HCT116 (cell line): ENCODE results near the gene GPR17. TPM values are rescaled to one million over a fixed set of nuclear protein-coding genes. Genes with fewer than 3 reads are reported as not detected.

Experiments used
- ATAC-seq: fragments of 200-7000 bp; cut with Tn5 transposase; 2 replicates; pipeline ENCODE4 v1.9.1; 2020; ENCODE audit warnings: mild to moderate bottlenecking, moderate library complexity
- BruUV-seq: library from RNA; stranded (reverse); fragments of 400-500 nt; replicated peaks from 2 replicates; lab custom pipeline; 2021; lab: Mats Ljungman, UMichigan
- CTCF ChIA-PET: fragments of 300-600 bp; sonication (Branson Sonifier 250); formaldehyde crosslinking; loops from one replicate; lab custom pipeline; 2021; ENCODE audit warnings: antibody characterized with exemption; lab: Charles Lee
- POLR2A ChIA-PET: fragments of 300-600, 350-600 bp; sonication (Branson Sonifier 250); formaldehyde crosslinking; loops from one replicate; lab custom pipeline; 2021; ENCODE audit warnings: antibody characterized with exemption; lab: Charles Lee
- RAD21 ChIA-PET, 2 experiments: fragments of 300-600 bp; sonication (Branson Sonifier 250); formaldehyde crosslinking; loops; one replicate each; lab custom pipeline; 2023; ENCODE audit warnings: low total read pairs in 2 of 2; ENCODE audit not compliant: uncharacterized antibody in 2 of 2, unreplicated experiment in 2 of 2, low non-redundant PET in 1 of 2; lab: Charles Lee
- DNase-seq: peaks from one replicate; pipeline ENCODE4 v3.0.0-alpha.2; 2010; ENCODE audit warnings: low read depth, low spot score
- H2AFZ ChIP-seq: fragments of 200-600 bp; shearing (Covaris generic), sonication (generic); 2 replicates; pipeline ENCODE4 v1.6.1; 2017; ENCODE audit warnings: low read depth, mixed run types, mixed read lengths, antibody characterized with exemption, low read length; ENCODE audit not compliant: poor library complexity, severe bottlenecking
- H3K27ac ChIP-seq: 2 replicates; pipeline ENCODE4 v1.5.1; 2012; ENCODE audit warnings: low read depth, low read length
- H3K27me3 ChIP-seq: fragments of 200-600 bp; sonication (generic); 2 replicates; pipeline ENCODE4 v1.6.1; 2016; ENCODE audit warnings: mixed run types, low read length, mixed read lengths; ENCODE audit not compliant: insufficient read depth
- H3K36me3 ChIP-seq, 2 experiments: fragments of 200-500 bp in 1 of 2; fragments of 200-600 bp in 1 of 2; sonication (Bioruptor generic) in 1 of 2; sonication (generic) in 1 of 2; 2 replicates each; pipeline versions ENCODE4 v1.5.1 to v1.6.1; 2014 to 2016; ENCODE audit warnings: low read length in 2 of 2, inconsistent platforms in 1 of 2, mixed read lengths in 1 of 2, mixed run types in 1 of 2; ENCODE audit not compliant: insufficient read depth in 2 of 2, control insufficient read depth in 1 of 2
- H3K4me1 ChIP-seq, 2 experiments: fragments of 200-600 bp in 1 of 2; sonication (generic) in 1 of 2; 2 replicates each; pipeline versions ENCODE4 v1.5.1 to v1.6.1; 2012 to 2017; ENCODE audit warnings: low read length in 2 of 2, inconsistent platforms in 1 of 2, mild to moderate bottlenecking in 1 of 2, mixed read lengths in 1 of 2, mixed run types in 1 of 2, moderate library complexity in 1 of 2; ENCODE audit not compliant: insufficient read depth in 2 of 2, control insufficient read depth in 1 of 2
- H3K4me2 ChIP-seq: fragments of 200-600 bp; sonication (generic); 2 replicates; pipeline ENCODE4 v1.6.1; 2017; ENCODE audit warnings: mixed run types, low read length, mixed read lengths
- H3K4me3 ChIP-seq, 2 experiments: fragments of 200-600 bp in 1 of 2; sonication (generic) in 1 of 2; replicated peaks in 1 of 2; 2 replicates each; pipeline ENCODE4 v1.5.1; 2011 to 2016; ENCODE audit warnings: low read length in 2 of 2, control low read depth in 1 of 2, low read depth in 1 of 2, mild to moderate bottlenecking in 1 of 2, mixed read lengths in 1 of 2, mixed run types in 1 of 2
- H3K79me2 ChIP-seq: fragments of 200-600 bp; sonication (generic); 2 replicates; pipeline ENCODE4 v1.6.1; 2017; ENCODE audit warnings: mild to moderate bottlenecking, mixed run types, low read length, moderate library complexity, mixed read lengths; ENCODE audit not compliant: insufficient read depth
- H3K9ac ChIP-seq: fragments of 200-600 bp; sonication (generic); 2 replicates; pipeline ENCODE4 v1.6.1; 2016; ENCODE audit warnings: low read length, mixed read lengths
- H3K9me2 ChIP-seq: fragments of 200-600 bp; sonication (generic), shearing (Covaris generic); 2 replicates; pipeline ENCODE4 v1.6.1; 2017; ENCODE audit warnings: mixed run types, mild to moderate bottlenecking, moderate library complexity; ENCODE audit not compliant: insufficient read depth
- H3K9me3 ChIP-seq, 2 experiments: fragments of 200-500 bp in 1 of 2; fragments of 200-600 bp in 1 of 2; sonication (Bioruptor generic) in 1 of 2; sonication (generic) in 1 of 2; 2 replicates each; pipeline ENCODE4 v1.6.1; 2014 to 2017; ENCODE audit warnings: low read length in 2 of 2, mixed read lengths in 2 of 2, inconsistent platforms in 1 of 2, low read depth in 1 of 2, mild to moderate bottlenecking in 1 of 2, mixed run types in 1 of 2, moderate library complexity in 1 of 2; ENCODE audit not compliant: control insufficient read depth in 1 of 2, insufficient read depth in 1 of 2
- H4K20me1 ChIP-seq: fragments of 200-600 bp; sonication (generic), shearing (Covaris generic); 2 replicates; pipeline ENCODE4 v1.6.1; 2017; ENCODE audit warnings: mixed run types, mild to moderate bottlenecking, moderate library complexity; ENCODE audit not compliant: insufficient read depth
- CEBPB ChIP-seq: IDR thresholded peaks from 2 replicates; pipeline ENCODE4 v1.6.1; 2012; ENCODE audit warnings: low read depth
- EGR1 ChIP-seq: IDR thresholded peaks from 2 replicates; pipeline ENCODE4 v1.6.1; 2012; ENCODE audit warnings: low read depth
- ELF1 ChIP-seq: IDR thresholded peaks from 2 replicates; pipeline ENCODE4 v1.6.1; 2012; ENCODE audit warnings: low read depth, borderline replicate concordance
- EZH2 ChIP-seq: fragments of 200-600 bp; sonication (generic); IDR thresholded peaks from 2 replicates; pipeline ENCODE4 v1.6.1; 2017; ENCODE audit warnings: antibody characterized with exemption, mixed run types
- EZH2phosphoT487 ChIP-seq: fragments of 200-600 bp; IDR thresholded peaks from 2 replicates; pipeline ENCODE4 v1.6.1; 2018; ENCODE audit warnings: antibody characterized with exemption, borderline replicate concordance
- JUND ChIP-seq: IDR thresholded peaks from 2 replicates; pipeline ENCODE4 v1.6.1; 2012
- POLR2A ChIP-seq: IDR thresholded peaks from 2 replicates; pipeline ENCODE4 v1.7.0; 2011; ENCODE audit warnings: borderline replicate concordance; ENCODE audit not compliant: insufficient read depth, insufficient read length; ENCODE audit errors: extremely low read depth
- RAD21 ChIP-seq: IDR thresholded peaks from 2 replicates; pipeline ENCODE4 v1.6.1; 2012; ENCODE audit warnings: low read depth, mild to moderate bottlenecking
- SIN3A ChIP-seq: IDR thresholded peaks from 2 replicates; pipeline ENCODE4 v1.6.1; 2012; ENCODE audit warnings: low read depth
- SP1 ChIP-seq: IDR thresholded peaks from 2 replicates; pipeline ENCODE4 v1.6.1; 2012; ENCODE audit warnings: low read depth
- SRF ChIP-seq: IDR thresholded peaks from 2 replicates; pipeline ENCODE4 v1.6.1; 2012; ENCODE audit warnings: low read depth
- TCF7L2 ChIP-seq: IDR thresholded peaks from 2 replicates; pipeline ENCODE4 v1.7.0; 2011; ENCODE audit warnings: borderline replicate concordance, inconsistent platforms; ENCODE audit not compliant: insufficient read depth, insufficient read length; ENCODE audit errors: extremely low read depth
- YY1 ChIP-seq: IDR thresholded peaks from 2 replicates; pipeline ENCODE4 v1.6.1; 2011; ENCODE audit warnings: low read length, low read depth, moderate library complexity, mild to moderate bottlenecking; ENCODE audit not compliant: insufficient replicate concordance; ENCODE audit errors: extremely low read depth
- ZFX ChIP-seq: fragments of 450-650 bp; IDR thresholded peaks from 2 replicates; pipeline ENCODE4 v1.6.1; 2017
- ZNF274 ChIP-seq: fragments of 200-500 bp; sonication (Bioruptor generic); IDR thresholded peaks from 2 replicates; pipeline ENCODE4 v1.6.1; 2014; ENCODE audit warnings: mild to moderate bottlenecking, low read depth, low read length, inconsistent platforms
- intact Hi-C: fragments of 100-400 bp; cut with micrococcal nuclease; formaldehyde crosslinking; loops from 2 replicates; pipeline ENCODE4 v1.10.0; 2022
- total RNA-seq: library from RNA; stranded (reverse); gene quantifications from one replicate; pipeline ENCODE4 v1.2.1, GENCODE V29; 2021; ENCODE audit not compliant: unreplicated experiment
- TF ChIP-seq, protein P1 (sequence below): IDR thresholded peaks from 2 replicates; pipeline ENCODE4 v1.6.1; 2012
- TF ChIP-seq, protein P2 (sequence below), 3 experiments: fragments of 200-600 bp in 1 of 3; sonication (generic) in 1 of 3; IDR thresholded peaks in 2 of 3; conservative IDR thresholded peaks in 1 of 3; 2 replicates each; pipeline ENCODE4 v1.5.1; 2012 to 2017; ENCODE audit warnings: low read depth in 2 of 3, low read length in 2 of 3, antibody characterized with exemption in 1 of 3, borderline replicate concordance in 1 of 3, control low read depth in 1 of 3, mild to moderate bottlenecking in 1 of 3, mixed read lengths in 1 of 3, mixed run types in 1 of 3, moderate library complexity in 1 of 3; ENCODE audit not compliant: insufficient read depth in 1 of 3
- TF ChIP-seq, protein P3 (sequence below): IDR thresholded peaks from 2 replicates; pipeline ENCODE4 v1.6.1; 2011; ENCODE audit warnings: mild to moderate bottlenecking, low read length, moderate library complexity; ENCODE audit not compliant: insufficient replicate concordance; ENCODE audit errors: extremely low read depth

Gene GPR17
- total RNA-seq, 1 experiment from 2014 or later = not detected

DNA sequence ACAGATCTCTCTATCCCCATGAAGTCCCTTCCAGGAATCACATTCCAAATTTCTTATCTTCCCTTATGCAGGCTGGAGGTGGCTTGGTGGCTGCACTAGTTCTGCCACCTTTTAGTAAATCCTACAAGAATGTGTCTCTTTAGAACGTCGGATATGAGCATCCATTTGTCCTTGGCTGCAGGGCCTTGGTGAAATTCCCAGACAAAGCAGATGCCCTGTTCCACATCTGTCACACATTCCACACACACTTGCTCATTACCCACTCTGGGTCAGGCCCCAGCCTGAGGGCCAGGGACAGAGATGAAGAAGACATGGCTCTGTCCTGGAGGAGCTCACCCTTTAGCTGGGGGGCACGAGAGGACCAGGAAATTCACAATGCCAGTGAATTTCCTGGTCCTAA is 31.2 kb upstream of the GPR17 start:
- no peaks in the 10 kb centered on the region for H4K20me1 ChIP-seq
- H3K9me2 ChIP-seq = no peaks in the 10 kb centered on the region
- no TSS peak for BruUV-seq
- no peaks in the 10 kb centered on the region for H3K79me2 ChIP-seq
- CTCF ChIA-PET = no interaction called here
- H3K9me3 ChIP-seq = no peaks in the 10 kb centered on the region; a peak in 1 of 4 replicates
- no peak overlapping the region for H3K27ac ChIP-seq
- H3K9ac ChIP-seq = no peak overlapping the region
- intact Hi-C loops = no loop called here
- H3K4me3 ChIP-seq = no peak overlapping the region
- no peak overlapping the region for H3K4me2 ChIP-seq
- no peak overlapping the region for H2AFZ ChIP-seq
- POLR2A ChIA-PET = no interaction called here
- DNase-seq = no peak
- RAD21 ChIA-PET = no interaction called here
- H3K36me3 ChIP-seq = no peaks in the 10 kb centered on the region
- ATAC-seq = no peak
- H3K4me1 ChIP-seq = no peaks in the 10 kb centered on the region; a peak in 1 of 4 replicates
- no peaks in the 10 kb centered on the region for H3K27me3 ChIP-seq
- TF ChIP-seq SIN3A (no peak), SP1 (no peak), YY1 (no peak), ZNF274 (no peak), SRF (no peak), ELF1 (no peak), EZH2phosphoT487 (no peak), EGR1 (no peak), POLR2A (no peak), RAD21 (no peak), TCF7L2 (no peak), CEBPB (no peak), JUND (no peak), ZFX (no peak), EZH2 (no peak)
- TF ChIP-seq, protein P1, sequence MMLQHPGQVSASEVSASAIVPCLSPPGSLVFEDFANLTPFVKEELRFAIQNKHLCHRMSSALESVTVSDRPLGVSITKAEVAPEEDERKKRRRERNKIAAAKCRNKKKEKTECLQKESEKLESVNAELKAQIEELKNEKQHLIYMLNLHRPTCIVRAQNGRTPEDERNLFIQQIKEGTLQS = no peak
- TF ChIP-seq, protein P2, sequence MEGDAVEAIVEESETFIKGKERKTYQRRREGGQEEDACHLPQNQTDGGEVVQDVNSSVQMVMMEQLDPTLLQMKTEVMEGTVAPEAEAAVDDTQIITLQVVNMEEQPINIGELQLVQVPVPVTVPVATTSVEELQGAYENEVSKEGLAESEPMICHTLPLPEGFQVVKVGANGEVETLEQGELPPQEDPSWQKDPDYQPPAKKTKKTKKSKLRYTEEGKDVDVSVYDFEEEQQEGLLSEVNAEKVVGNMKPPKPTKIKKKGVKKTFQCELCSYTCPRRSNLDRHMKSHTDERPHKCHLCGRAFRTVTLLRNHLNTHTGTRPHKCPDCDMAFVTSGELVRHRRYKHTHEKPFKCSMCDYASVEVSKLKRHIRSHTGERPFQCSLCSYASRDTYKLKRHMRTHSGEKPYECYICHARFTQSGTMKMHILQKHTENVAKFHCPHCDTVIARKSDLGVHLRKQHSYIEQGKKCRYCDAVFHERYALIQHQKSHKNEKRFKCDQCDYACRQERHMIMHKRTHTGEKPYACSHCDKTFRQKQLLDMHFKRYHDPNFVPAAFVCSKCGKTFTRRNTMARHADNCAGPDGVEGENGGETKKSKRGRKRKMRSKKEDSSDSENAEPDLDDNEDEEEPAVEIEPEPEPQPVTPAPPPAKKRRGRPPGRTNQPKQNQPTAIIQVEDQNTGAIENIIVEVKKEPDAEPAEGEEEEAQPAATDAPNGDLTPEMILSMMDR (IDR thresholded peaks at IDR 0.05 in 2 of 3, conservative IDR thresholded peaks at IDR 0.05 in 1 of 3; ENCODE audit: borderline replicate concordance in 1 of 3, insufficient read depth in 1 of 3, low read depth in 2 of 3, low read length in 2 of 3) = no peak
- TF ChIP-seq, protein P3, sequence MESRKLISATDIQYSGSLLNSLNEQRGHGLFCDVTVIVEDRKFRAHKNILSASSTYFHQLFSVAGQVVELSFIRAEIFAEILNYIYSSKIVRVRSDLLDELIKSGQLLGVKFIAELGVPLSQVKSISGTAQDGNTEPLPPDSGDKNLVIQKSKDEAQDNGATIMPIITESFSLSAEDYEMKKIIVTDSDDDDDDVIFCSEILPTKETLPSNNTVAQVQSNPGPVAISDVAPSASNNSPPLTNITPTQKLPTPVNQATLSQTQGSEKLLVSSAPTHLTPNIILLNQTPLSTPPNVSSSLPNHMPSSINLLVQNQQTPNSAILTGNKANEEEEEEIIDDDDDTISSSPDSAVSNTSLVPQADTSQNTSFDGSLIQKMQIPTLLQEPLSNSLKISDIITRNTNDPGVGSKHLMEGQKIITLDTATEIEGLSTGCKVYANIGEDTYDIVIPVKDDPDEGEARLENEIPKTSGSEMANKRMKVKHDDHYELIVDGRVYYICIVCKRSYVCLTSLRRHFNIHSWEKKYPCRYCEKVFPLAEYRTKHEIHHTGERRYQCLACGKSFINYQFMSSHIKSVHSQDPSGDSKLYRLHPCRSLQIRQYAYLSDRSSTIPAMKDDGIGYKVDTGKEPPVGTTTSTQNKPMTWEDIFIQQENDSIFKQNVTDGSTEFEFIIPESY = no peak
